Eye (tissue), 1 donor: ENCODE measurements around the gene PIP4K2C.
"Not testable (repeated sequence)": the region's sequence is repeated elsewhere in the genome, so short reads cannot be mapped to it uniquely, and the experiment has no call there.

ENCODE experiments used
- DNase-seq: peaks from one replicate; pipeline ENCODE4 v3.0.0-alpha.2; 2015

PIP4K2C gene

DNA sequence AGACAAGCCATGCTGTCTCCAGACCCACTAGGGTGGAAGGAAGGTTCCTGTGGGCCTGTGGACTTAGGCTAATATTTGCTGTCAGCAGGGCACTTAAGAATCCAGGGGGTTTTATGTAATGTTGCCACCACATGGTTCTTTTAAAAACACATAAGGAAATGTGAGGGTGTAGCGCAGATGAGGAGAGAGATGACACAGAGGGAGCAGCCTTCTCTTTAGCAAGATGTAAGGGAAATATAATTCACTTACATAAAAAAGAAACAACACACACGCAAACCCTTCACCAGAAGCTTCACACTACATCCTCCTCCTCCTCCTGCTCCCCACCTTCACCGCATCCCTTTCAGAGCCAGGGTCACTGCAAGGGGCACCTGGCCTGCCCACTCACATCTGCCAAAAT lies 4.9 kb upstream of the PIP4K2C start:
- DNase-seq, result no peak

DNA sequence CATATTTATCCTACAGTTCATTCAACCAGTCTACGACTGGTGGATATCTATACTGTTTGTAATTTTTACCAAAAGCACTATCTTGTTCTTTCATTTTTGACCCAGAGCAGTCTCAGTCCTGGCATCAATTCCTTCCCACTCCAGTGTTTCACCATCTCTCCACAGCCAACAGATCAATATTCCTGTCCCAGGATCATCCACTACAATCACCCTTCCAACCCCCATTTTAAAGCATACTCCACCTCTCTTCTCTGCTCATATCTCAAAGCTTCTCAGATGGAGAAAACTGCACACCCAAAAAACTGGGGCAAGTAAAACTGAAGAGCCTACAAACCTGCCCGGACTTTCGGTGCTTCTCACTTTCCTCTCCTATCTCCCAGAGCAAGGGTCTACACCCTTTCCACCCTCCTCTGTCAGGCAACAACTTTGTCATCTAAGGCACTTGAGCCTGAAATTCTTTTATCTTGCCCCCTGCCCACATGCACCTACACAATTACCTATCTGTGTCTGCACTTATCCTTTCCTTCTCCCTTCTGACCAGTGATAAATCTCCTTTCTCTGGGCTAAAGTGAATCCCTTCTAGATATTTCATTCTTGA lies 4.1 kb upstream of the PIP4K2C start:
- DNase-seq, result no peak

DNA sequence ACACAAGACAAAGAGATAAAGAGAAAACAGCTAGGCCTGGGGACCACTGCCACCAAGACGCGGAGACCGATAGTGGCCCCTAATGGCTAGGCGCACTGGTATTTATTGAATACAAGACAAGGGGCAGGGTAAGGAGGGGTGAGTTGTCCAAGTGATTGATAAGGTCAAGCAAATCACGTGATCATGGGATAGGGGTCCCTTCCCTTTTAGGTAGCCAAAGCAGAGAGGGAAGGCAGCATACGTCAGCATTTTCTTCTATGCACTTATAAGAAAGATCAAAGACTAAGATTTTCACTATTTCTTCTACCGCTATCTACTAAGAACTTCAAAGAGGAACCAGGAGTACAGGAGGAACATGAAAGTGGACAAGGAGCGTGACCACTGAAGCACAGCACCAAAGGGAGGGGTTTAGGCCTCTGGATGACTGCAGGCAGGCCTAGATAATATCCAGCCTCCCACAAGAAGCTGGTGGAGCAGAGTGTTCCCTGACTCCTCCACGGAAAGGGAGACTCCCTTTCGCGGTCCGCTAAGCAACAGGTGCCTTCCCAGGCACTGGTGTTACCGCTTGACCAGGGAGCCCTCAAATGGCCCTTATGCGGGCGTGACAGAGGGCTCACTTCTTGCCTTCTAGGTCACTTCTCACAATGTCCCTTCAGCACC lies 1.9 kb upstream of the PIP4K2C start:
- DNase-seq, result not testable (repeated sequence)

DNA sequence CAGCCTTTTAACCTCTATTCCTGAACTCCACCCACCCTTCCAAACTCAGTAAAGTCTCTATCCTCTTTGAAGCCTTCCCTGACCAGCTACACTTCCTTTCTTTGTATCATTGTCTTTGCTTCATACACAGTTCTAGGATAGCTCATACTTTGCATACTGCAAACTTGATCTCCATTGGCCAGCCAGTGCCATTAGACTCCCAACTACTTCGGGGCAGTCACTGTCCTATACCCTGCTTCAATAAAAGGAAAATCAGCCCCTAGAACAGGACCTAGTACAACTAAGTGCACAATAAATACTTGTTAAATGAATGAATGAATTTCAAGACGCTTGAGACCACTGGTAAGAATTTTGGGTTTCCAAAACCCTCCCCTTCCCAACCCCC lies 521 bp upstream of the PIP4K2C start:
- no peak for DNase-seq

DNA sequence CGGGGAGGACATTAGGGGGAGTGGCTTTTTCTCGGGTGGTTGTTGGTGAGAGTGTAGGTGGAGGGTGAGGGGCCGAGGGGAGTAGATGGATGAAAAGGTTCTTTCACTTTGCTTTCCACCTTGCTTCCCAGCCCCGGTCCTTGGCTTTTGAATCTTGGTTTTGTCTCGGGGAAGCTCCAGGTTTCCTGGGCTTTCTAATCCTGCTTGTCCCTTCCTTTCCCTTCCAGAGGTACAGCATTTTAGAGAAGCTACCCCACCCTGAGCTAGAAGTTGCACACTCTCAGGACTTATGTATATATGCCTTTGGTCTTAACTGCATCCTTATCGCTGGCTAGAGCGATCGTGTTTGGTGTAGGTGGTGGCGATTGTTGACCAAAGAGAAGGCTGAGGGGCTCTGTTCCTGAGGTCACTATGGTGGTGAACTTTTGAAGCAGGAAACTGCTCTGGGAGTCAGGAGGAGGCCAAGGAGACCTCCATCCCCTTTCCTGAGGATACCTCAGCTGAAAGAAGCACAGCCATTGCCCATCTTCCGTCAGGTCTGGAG lies 862 bp downstream of the PIP4K2C start:
- DNase-seq, result no peak

DNA sequence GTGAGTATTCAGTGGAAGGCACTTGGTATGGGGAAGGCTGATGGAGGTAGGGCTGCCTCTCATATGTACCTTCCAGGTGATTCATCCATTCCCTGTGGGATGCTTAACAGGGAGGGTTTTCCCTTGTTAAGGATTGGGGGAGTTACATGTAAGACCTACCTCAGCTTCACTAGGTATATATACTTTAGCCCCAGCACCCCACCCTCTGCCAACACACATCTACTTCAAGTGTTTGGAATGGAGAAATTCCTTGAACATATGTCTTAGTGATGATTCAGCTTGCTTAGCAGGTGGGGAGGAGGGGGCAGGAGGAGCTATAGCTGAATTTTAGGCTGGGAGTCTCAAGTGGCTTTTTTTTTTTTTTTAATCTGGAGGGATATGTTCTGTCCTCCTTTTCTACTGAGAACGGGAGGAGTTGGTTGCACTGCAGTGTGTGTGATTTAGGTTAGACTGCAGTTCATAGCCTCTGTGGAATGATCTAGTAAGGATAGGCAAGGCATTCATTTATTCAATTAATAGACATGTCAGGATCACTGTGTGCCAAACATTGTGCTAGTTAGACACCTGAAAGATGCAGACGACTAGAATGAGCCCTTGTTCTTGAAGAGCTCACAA lies 1.7 kb downstream of the PIP4K2C start:
- DNase-seq, result no peak

DNA sequence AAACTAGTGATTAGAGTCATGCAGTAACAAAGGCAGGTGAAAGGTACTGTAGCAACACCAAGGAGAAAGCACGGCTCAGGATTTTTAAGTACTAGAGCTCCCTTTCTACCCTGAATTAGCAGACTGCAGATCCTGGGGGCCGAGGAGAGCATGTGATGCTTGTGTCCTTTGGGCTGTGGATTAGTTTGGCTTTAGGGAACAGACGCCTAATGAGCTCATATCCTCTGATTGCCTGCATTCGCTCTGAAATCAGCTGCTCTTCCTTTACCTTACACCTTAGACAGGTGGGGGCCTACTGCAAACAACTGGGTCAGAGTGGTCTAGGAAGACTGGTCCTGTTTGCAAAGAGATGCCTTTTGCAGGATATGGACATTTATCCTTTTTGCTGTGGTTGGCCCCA lies 2.2 kb downstream of the PIP4K2C start:
- DNase-seq, result no peak

DNA sequence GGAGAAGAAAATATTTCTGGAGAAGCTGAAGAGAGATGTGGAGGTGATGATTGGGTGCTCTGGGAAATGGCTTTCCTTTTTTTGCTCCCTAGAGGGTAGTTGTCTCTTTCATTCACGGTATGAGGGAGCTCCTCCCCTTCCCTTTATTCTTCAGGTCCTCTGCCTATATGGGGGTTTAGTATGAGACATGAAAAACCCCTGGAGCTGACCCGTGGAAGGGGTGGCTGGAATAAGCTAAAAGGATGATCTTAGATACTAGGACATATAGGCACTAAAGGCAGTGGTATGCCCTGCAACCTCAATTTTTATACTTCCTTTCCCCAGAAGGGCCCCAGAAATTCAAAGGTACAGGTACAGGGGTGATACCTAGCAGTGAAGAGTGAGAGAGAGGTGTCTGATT lies 9.4 kb downstream of the PIP4K2C start:
- DNase-seq, result no peak

DNA sequence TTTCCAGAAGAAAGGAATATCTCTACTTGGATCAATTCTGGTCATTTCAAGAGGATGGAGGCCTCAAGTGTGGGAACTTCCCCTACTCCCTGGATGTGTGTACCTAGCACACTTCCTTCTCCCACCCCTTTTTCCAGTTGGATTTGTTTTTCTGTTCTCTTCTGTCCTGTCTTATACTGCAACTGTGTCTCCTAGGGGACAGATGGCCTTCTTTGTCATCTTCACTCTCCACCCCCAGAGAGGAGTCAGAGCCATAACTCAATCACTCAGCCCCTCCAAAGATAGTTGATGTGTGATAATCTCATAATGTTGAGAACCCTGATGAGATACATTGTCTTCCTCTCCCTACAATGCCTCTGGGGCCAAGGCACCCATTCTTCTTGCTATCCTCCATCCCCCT lies 11.6 kb downstream of the PIP4K2C start:
- DNase-seq, result no peak

DNA sequence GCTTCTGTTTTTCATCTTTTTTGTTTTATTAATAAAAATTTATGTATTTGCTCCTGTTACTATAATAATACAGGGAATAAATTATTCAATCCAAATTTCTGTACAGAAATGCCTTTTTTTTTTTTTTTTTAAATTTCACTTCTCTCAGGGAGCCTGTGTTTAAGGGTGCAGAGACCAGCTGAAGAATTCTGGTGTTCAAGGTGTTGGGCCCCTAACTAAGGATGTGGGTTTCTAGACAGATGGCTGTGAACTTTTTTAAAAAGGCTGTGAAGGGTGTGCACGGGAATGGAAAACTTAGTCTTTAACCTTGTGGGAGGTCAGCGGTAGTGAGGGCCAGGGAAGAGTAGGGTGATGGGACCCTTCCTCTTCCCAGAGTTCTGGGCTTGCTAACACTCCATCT lies 12.3 kb downstream of the PIP4K2C start:
- no peak for DNase-seq

DNA sequence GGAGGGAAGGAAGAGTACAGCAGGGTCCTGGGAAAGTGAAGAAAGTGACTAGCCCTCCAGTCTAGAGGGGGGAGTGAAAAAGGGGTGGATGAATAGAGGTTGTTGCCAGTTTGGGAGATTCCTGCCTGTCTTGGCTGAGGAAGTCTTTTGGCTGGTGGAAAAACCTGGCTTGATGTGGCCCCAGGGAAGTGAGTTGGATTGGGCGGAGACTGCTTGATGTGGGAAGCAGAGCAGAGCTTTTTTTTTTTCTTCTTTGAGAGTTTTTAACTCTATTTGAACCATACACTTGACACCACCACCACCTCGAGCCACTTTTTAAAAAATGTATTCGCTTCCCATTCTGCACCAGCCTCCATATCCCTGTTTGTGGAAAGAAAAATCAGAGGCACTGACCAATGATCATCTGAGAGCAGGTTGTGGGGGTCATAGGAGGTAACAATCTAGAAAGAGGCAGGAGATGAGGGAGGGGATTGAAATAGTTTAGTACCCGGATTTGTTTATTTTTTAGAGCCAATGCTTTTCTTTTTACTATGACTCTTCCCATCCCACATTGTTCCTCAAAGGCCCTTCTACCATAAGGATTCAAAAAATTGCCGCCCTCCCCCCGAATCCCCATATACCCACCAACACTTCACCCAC lies 12.9 kb downstream of the PIP4K2C start:
- DNase-seq, result peak; percentile 74

DNA sequence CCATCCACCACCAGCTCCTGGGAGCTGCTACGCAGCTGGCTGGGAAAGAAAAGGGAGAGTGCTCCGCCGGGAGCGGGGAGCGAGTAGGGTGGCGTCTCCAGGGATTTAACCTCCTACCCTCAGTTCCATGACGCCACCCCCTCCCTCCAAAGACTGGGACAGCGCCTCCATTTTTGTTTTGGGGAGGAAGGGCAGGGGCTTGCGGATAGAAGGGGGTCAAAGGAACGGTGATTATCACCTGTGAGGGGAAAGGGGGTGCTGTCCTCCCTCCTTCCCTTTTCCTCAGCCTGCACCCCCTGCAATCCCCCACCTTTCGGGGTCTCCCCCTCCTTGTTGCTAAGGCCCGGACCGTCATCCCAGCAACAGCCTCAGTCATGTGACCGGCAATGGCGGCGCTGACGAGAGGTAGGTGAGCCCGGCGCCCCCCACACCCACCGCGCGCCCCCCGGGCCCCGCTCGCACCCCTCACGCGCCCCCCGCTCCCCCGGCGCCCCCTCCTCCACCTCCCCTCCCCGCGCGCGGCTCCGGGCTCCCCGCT lies 13.5 kb downstream of the PIP4K2C start, which contains the start of gene DTX3:
DTX3 (plus strand) TSS at position 371 of the 538 bp plus-strand sequence. CDS start 1,694 bp downstream, outside the sequence.
- peak; percentile 73 for DNase-seq

DNA sequence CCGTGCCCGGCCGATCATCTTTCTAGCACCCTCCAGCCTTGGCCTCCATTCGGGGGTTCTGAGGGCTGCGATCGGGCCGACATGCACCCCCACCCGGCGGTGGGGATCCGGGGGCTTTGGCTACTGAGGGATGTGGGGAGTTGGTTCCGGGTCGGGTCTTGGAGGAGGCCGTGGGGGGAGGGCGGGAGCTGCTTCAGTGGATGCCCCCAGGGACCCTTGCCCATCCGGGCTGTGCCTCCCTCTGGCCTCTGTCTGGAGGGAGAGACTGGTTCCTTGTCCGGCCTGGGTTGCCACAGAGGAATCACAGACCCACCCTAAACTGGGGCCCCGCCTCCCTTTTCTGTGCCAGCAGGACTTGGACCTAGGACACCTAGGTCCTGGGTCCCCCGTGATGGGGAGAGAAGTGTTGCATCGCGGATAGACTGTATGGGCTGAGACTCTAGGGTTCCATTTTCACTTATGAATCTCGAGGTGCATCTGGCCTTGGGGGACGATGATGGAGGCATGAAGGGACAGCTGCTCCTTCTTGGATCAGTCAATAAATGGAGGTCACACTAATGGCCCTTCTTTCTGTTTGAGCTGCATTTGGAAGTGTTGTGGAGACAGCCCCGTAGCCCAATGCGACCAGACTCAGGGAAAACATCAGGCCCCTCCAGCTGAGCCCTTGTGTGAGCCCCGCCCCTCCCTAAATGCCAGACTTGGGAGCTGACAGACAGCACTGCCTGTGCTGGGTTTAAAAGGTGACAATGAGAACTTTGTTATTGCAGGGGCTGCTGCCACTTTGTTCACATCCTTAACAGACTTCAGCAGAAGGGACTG lies 14.2 kb downstream of the PIP4K2C start:
- DNase-seq, result peak; percentile 67

DNA sequence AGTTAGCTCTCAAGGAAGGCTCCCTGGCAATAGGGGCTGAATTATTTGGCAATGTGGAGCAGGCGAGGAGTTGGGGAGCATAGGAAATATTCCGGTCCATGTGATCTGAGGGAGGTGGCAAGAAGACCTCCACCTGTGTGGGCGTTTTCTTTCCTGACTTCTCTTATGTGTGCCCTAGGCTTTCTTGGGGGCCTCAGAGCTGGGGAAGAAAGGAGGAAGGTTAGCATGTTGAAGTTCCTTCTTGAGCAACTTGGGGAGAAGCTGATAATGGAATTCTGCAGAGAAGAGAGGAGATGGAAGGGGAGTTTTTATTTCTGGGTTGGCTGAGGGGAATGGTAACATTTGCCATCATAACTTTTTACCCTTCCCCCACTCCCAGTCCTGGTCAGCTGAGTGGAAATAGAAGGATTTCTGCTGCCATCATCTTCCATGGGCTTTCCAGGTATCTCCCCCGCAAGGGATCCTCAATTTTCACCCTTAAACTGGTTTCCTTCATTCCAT lies 14.9 kb downstream of the PIP4K2C start:
- no peak for DNase-seq

DNA sequence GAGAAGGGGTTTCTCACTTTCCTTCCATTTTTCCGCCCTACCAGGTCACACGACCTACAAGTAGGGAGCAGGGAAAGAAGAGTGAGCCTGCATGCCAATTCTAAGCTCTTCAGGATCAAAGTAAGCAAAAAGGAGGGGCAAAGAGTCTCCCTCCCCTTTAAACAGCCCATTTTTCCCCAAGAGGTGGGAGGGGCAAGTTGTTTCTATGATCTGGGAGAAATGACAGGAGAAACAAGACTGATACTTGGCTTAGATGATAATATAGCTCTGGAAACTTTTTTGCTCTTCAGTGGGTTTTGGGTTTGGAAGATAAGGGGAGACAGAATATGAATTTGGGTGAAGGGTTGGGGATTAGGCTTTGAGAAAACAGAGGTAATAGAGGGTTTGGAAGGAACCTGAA lies 15.4 kb downstream of the PIP4K2C start:
- no peak for DNase-seq

DNA sequence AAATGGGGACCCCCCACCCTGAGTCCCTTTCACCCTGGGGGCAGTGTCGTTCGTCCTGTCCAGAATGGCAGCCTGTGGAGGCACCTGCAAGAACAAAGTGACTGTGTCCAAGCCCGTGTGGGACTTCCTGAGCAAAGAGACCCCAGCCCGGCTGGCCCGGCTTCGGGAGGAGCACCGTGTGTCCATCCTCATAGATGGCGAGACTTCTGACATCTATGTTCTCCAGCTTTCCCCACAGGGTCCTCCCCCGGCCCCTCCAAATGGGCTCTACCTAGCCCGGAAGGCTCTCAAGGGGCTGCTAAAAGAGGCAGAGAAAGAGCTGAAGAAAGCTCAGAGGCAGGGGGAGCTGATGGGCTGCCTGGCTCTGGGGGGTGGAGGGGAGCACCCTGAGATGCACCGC lies 15.8 kb downstream of the PIP4K2C start:
- DNase-seq, result no peak

DNA sequence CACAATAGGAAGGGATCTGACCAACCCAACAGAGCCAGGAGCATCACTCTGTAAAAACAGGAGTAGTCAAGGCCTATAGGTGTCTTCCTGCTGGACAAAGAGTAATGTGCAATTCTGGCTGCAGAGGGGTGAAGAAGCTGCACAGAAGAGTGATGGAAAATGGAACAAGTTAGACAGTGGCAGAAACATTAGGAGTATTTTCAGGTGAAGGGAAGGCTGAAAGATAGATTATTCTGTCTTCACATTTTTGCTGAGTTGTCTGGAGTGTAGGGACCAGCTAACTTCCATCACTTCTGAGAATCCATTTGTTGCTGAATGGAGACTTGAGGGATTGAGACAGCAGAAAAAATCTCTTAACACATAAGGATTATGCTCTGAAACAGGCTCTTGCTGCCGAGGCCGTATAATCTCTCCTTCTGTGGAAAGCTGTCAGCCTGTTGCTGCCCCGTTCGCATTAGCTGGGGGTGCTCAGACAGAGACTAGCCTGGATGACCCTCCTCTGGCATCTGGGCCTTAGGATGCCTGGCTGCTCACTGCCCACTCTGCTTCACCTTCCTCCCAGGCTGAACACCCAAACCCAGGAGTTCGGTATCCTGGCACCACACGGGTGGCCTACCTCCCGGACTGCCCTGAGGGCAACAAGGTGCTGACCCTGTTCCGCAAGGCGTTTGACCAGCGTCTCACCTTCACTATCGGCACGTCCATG lies 17.1 kb downstream of the PIP4K2C start:
- DNase-seq, result no peak

DNA sequence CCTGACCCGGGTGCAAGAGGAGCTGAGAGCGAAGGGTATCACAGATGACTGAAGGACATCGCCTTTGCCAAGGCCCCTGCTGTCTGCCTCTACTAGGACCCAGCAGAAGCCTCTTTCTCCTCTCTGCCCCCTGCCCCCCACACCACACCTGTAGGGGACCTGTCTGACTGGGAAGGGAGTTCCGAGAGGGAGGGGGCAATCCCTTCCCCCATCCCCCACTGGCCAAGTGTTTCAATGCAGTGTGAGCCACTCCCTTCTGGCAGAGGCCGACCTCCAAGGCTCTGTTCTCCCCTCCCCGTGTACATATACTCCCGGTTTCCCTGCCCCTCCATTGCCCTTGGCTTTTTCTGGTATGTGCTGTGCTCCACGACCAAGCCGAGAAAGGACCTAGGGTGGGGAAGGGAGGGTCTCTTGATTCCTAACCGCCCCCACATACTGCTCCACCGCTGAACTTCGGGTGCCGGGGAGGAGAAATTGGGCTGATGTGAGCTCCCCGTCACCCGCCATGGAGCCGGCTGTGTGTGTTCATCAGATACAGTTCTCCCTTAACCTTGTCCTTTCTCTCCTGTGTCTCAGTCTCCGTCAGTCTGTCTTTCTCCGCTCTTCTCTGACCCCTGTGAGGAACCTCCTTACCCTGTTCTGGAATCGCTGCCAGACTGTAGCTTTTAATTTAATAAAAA lies 18.2 kb downstream of the PIP4K2C start:
- DNase-seq, result no peak

DNA sequence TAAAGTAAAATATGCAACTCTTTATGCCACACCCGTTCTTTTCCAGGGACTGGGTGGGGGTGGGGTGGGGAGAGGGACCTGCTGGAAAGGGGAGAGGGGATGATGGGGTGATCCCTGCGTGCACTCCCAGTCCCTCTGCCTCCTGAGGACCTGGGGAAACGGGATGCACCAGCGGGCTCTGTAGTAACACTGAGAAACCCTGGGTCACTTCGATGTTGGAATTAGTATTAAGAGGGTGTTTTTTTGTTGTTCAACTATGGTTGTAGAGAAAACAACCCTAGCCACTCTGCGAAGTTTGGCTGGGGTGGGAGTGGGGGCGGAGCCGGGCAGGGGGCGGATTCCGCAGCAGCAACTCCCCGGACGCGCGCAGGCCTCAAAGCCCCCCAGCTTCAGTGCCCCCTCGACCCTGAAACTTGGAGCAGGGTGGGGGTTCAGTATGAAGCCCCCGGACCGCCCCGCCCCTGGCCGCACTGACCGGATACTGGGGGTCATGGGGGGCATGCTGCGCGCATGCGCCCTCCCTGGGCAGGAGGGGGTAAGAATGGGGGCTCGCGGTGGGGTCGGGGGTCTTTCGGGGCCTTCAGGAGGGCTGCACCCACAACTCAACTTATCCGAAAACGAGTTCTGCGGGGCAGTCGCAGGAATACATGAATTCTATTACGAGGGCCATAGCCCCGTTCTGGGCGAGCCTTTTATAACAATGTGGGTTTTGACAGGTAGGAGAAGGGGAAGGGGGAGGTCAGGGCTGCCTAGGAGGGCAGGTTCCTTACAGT lies 19.0 kb downstream of the PIP4K2C start:
- no peak for DNase-seq

DNA sequence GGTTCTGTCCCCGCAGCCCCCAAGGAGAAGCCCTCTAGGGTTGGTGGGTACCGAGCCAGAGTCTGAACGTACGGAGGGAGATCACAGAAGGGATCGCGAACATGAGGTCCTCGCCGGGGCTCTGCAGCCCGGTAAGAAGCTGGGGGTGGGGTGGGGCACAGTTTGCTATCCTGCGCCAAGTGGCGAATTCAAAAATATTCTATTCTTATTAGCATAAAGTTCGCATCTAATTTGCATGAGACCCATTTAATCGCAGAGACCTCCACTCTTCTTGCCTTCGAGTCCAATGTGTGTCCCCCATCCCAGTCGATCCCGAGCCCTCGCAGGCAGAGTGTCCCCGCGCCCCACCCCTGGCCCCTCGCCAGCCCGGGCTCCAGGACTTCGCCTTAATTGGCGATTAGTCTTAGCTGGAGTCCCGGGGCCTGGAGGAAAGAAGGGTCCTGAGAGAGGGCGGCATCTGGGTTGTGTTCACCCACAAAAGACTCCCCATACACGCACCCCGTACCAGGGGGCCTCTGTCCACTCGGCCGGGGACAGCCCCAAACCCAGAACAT lies 19.6 kb downstream of the PIP4K2C start:
- DNase-seq, result peak; percentile 79
